Cortex of kidney (tissue), 1 donor: ENCODE results near the gene SRSF7.
"Not testable (repeated sequence)": the region's sequence is repeated elsewhere in the genome, so short reads cannot be mapped to it uniquely, and the experiment has no call there.

ENCODE experiments used
- DNase-seq: peaks from one replicate; lab custom pipeline; 2025; lab: John Stamatoyannopoulos, UW

Gene SRSF7

DNA sequence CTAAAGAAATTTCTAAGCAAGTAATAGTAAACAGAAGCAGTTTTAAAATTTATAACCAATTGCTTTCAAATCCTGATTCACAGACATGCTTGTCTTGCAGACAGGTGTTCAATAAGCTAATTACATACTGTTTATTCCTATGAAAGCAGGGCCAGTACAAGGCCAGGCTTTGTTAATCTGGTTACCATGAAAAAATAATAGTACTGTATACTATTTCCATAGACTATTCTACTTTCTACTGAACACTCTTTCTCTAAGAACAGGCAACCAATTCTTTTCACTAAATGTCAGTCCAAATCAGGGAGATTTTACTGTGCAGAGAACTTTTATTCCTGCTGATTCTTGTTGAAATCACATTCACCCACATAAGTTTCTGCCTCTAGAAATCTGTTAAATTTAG, 2.9 kb upstream of the SRSF7 start:
- DNase-seq: no peak

GRCh38 chr2:38751596-38752410, 642 bp upstream of the SRSF7 start:
- DNase-seq: no peak

- no peak for DNase-seq
These were observed 910 bp downstream of the SRSF7 start for GRCh38 chr2:38750011-38750890.

GRCh38 chr2:38748943-38749804, 2.0 kb downstream of the SRSF7 start:
- DNase-seq: no peak

DNA sequence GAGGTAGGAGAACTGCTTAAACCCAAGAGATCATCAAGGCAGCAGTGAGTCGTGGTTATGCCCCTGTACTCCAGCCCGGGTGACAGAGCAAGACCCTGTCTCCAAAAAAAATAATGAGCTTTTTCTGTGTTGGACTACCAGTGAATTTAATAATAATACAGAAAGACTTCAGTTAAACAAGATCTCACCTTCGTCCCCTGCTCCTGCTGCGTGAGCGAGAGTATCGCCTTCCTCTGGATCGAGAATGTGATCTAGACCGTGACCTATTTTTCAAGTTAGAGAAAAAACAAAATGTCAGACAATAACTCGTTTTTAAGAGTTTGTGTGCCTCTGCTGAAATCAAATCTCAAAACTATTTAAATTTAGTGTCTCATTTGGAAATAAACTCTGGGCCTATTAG, 2.8 kb downstream of the SRSF7 start:
- no peak for DNase-seq

DNA sequence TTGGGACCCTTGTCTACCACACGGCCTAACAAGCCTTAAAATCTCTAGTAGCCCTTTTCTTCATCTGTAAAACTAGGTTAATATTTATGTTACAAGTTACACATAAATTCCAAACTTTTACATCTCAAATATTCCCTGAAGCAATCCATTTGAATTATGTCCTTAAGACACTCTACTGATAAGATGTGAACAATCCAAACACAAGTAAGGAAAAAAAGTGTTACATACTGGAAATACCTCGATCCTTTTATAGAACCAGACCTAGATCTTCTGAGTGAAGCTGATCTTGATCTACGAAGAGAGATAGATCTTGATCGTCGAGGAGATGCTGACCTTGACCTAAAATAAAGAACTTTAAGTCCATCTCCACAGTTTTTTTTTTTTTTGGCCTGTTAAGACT, 3.3 kb downstream of the SRSF7 start:
- no peak for DNase-seq

DNA sequence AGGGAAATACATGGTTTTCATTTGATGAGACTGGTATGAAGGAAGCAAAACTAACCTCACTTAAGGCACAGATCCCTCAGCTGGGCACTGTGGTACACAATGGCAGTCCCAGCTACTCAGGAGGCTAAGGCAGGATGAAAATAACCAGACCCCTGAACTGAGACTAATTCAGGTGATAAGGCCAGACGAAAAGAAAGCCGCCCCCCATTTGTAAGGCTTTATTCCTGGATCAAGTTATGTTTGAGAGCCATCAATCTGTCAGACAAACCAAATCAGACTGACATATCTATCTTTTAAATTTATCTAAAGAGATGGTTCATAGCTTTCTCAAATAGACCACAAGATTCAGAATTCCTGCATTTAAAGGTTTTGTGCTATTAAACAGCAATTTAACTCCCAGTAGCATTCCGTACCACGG, 4.1 kb downstream of the SRSF7 start:
- DNase-seq: no peak

DNA sequence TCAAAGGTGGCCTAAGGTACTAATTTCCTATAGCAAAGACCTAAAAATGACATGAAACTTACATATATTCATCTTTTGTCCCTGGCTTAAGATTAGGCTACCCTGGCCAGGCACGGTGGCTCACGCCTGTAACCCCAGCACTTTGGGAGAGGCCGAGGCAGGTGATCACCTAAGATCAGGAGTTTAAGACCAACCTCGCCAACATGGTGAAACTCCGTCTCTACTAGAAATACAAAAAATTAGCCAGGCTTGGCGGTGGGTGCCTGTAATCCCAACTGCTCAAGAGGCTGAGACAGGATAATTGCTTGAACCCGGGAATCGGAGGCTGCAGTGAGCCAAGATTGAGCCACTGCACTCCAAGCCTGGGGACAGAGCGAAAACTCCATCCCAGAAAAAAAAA, 5.9 kb downstream of the SRSF7 start:
- DNase-seq: no peak

DNA sequence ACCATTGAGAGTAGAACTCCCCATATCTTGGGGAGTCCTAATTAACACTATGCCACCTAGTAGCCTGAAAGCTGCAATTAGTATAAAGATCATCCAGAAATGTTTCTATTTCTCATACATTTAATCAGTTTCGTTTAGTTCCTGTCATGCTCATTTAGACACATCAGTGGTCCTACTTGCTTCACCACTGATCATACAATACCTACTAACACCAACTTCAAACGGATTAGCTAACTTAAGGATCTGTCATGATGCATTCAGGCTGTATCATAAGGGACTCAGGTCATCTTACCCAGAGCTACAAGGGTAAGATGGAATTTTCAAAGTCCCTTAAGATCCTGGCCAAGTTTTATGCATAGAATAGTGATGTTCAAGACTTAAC, 6.8 kb downstream of the SRSF7 start:
- DNase-seq: no peak

DNA sequence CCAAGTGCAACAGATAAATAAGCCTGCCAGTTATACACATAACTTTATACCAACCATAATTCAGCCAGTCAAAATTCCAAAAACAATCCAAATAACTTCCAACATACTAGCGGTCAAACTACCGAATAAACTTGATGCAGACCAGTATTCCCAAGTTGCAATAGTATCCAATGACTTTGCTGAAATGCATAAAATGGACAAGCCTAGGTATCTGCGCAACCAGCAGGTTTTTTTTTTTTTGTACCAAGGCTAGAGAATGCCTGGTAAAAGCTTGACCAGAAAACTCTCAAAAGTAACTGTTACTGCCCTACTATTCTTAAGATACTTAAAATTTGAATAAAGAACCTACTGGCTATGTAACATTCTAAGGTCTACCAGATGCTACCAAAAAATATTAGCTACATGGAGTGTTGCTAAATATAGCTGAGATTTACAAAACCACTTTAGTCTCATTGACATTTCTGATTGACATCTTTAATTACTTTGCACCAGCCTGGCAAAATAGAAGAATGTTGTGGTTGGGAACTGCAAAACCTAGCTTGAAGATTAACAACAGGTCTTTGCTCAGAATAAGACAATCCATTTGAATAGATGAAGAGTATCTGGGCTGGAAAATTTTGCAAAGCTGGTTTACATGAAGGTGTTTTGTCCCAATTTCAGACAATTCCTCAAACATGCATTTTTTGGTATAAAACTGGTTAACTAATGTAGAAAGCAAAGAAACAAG, 7.3 kb downstream of the SRSF7 start:
- no peak for DNase-seq

- DNase-seq: no peak
These were observed 8.2 kb downstream of the SRSF7 start for GRCh38 chr2:38742797-38743559.

- no peak for DNase-seq
These were observed 10.1 kb downstream of the SRSF7 start for GRCh38 chr2:38740851-38741731.

DNA sequence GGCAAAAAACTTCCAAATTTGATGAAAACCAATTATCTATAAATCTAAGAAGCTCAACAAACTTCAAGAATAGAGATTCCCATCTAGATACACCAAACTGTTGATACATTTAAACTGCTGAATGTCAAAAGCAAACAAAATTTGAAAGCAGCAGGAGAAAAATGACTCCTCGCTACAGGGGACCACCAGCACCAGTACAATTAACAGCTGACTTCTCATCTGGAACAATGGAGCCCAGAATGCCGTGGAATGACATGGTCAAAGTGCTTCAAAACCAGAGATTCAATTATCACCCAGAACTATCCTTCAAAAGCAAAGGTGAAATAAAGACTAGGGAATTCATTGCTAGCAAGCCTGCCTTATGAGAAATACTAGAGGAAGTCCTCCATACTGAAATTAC, 11.6 kb downstream of the SRSF7 start:
- DNase-seq: no peak

GRCh38 chr2:38737925-38738324, 13.2 kb downstream of the SRSF7 start:
- DNase-seq: no peak

DNA sequence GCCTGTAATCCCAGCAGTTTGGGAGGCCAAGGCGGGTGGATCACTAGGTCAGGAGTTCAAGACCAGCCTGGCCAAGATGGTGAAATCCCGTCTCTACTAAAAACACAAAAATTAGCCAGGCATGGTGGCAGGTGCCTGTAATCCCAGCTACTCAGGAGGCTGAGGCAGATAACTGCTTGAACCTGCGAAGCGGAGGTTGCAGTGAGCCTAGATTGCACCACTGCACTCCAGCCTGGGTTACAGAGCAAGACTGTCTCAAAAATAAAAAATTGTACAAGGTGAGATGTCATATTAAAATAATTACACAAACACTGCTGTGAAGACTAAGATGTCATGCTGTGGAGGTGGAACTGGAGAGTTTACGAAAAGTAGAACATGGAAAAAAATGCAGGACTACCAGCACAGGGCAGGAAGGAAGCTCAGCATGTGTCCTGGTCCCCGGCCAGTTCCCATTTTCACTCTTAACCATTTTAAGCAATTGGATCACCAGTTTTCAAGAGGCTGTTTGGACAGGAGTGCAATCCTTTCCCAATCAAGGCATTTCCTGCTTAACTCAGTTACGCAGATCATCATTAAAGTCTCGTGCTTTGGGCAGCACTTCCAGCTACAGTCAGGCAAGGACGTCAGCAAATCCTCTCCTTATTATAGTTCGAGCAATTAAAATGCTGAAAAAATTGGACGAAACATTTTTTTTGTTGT, 14.0 kb downstream of the SRSF7 start:
- not testable (repeated sequence) for DNase-seq

GRCh38 chr2:38735999-38736320, 15.2 kb downstream of the SRSF7 start:
- no peak for DNase-seq

GRCh38 chr2:38734299-38735058, 16.7 kb downstream of the SRSF7 start:
- DNase-seq: no peak

DNA sequence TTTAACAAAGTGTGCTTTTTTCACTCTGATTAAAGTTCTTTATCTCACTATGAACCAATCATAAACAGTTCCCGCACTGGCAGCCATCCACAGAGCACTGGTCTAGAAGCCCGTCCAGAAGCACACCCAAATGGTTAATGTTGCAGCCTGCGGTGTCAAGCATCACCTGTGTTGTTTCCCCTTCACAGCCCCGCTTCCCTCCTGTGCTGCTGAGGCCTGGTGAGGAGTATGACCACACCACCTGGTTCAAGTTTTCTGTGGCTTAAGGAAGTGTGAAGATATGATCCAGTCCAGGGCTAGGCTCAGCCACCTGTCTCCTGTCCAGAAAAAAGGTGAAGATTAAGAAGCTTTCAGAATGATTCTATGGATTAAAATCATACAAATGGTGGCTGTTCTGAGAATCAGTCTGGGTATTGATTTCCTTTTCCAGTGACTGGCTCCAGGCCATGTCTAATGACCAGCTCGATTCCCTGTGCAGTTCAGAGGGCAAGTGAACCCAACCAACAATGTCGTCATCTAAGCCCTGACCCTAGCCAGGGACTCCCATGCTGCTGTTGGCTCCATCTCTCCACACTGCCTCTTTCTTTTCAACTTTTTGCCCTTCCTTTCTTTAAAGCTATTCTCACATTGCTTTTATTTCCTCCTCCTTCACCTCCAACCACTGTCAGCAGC, 17.7 kb downstream of the SRSF7 start:
- no peak for DNase-seq
